DLD1 (cell line): ENCODE data around the gene IL25.
"Not testable (repeated sequence)": the region's sequence is repeated elsewhere in the genome, so short reads cannot be mapped to it uniquely, and the experiment has no call there.

ENCODE experiments used
- in situ Hi-C: cut with HindIII; loops from 2 replicates; pipeline ENCODE4 v1.10.0; 2017; ENCODE audit warnings: low sequenced_read_pairs

Gene IL25

DNA sequence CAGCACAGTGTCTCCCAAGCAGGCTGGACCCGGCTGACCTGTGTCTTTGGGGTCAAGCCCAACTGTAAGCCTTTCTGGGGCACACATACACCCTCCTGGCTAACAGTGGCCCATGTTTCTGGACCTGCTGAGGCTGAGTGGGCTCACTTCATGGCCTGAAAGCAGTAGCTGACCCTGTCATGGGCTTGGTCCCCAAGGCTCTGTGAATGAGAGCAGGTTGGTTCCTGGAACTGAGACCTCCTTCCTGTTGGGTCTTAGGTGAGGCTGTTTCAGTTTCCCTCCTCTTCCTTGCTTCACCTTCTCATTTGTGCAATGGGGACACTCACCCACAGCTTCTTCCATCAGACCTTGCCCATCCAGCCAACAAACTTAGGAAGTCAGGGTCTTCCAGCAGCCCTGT lies 744 bp upstream of the IL25 start:
- in situ Hi-C loops, result no loop called here

GRCh38 chr14:23373041-23373440 lies 432 bp downstream of the IL25 start:
- in situ Hi-C loops, result no loop called here

- in situ Hi-C loops, result no loop called here
Observed at GRCh38 chr14:23375527-23376251, 3.1 kb downstream of the IL25 start.

DNA sequence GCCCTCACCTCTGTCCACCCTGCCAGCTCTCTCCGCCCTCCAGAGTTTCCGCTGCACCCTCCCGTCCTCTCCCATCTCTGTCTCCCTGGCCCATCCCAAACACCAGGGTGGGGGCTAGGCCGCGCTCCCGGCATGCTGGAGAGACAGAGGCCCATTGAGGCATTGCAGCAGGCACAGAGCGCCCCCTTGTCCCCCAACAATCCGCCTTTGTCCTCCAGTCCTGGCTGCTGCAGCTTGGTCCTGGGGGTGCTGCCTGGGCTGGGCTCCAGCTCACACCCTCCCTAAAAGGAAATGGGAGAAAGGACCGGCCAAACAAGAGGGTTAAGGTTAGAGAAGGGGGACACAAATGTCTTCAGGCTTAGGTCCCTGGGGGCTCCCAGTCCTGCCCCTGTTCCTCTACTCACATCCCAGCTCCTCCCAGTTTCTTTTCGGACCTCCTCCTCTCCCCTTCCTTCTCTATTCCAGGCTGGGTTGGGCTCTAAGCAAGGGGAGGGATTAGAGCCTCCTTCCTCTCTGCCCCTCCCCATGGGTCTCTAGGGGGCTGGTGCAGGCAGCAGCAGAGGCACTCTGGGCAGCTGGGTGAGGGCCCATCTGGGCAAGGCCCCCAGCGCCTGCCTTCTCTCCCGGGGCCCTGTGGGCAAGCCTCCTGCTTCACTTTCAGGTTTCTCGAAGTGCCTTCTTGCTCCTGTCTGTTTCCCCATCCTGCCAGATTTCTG lies 4.0 kb downstream of the IL25 start, which contains the start of gene CMTM5:
CMTM5 (plus strand) TSS at position 565 of the 716 bp plus-strand sequence. CDS start 206 bp downstream, outside the sequence.
- in situ Hi-C loops, result no loop called here

DNA sequence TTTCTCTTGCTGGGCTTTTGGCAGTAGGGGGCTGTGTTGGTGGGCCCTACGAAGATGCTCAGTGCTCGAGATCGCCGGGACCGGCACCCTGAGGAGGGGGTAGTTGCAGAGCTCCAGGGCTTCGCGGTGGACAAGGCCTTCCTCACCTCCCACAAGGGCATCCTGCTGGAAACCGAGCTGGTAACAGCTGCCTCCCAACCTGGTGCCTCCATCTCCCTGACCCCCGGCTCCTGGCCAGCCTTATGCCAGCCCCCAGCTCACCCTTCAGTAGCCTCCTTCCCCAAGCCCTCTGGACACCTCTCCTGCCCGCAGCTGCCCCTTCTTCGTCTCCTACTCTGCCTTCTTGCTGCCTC lies 4.6 kb downstream of the IL25 start:
- in situ Hi-C loops, result no loop called here

DNA sequence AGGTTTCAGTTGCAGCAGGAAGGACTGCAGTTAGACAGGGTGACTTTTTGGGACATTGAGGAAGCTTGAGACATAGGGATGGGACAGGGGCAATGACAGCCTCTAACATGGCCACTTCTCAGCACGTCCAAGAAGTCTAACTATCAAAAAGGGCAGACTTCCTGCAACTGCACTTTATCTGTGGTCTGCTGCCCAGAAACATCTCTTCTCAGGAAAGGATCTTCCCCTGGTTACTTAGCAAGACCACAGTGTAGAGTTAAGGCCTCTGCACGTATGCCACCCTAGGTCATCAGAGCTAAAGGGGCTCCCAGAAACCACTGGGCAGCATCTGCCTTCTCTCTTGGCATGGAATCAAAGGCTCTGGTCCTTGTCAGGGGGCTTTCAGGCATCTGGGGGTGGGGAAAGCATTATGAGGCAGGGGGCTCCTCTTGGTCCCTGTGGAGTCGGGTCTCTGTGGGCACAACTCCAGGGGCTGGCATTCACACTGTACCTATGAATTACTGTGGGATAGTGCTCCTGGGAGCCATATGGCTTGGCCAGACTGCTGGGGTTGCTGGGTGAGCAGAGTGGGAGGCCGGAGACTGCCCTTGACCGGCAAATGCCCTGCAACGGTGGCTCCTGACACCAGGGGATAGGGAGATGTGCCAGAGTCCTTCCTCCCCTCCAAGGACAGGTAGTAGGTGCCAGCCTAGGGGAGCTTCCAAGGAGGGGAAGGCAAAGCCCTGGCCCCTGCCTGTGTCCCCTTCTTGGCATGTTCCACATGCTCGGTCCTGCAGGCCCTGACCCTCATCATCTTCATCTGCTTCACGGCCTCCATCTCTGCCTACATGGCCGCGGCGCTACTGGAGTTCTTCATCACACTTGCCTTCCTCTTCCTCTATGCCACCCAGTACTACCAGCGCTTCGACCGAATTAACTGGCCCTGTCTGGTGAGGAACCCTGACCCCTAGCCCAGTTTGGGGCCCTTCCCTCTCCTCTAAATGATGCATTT lies 5.3 kb downstream of the IL25 start:
- in situ Hi-C loops, result no loop called here

- in situ Hi-C loops, result no loop called here
Observed at GRCh38 chr14:23378612-23379220, 6.1 kb downstream of the IL25 start.

DNA sequence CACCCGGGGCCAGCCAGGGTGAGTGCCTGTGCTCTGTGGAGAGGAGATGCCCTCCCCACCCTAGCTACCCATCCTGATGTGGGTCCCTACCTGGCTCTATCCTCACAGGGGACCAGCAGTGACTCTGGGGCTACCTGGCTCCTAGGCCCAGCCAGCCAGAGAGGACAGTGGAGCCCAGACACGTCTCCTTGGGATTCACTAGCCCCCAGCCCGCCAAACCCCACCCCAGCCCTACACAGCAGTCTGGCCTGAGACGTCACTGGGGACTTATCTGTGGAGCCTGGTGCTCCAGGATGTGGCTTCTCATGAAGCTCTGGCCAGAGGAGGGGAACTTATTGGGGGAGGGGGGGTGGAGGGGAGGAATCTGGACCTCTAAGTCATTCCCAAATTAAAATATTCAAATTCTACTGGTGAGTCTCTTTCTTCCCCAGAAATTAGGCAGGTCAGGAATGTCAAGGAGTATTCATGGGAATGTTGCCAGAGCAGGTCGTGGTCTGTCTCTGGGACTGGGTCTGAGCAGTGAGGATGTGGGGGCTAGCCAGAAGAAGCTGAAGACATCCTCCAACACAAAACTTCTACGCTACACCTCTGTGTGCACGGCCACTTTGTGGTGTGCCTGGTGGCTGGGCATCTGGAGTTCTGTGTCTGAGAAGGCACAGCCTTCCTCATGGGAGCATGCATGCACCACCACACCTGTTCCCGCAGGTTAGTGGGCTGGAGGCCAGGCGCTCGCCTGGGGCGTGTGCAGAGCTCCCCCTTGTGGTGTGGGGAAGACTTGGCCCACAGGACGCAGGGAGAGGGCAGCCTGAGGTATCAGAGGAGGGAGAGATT lies 7.0 kb downstream of the IL25 start:
- in situ Hi-C loops, result no loop called here

GRCh38 chr14:23380197-23380914 lies 7.7 kb downstream of the IL25 start:
- in situ Hi-C loops, result no loop called here

DNA sequence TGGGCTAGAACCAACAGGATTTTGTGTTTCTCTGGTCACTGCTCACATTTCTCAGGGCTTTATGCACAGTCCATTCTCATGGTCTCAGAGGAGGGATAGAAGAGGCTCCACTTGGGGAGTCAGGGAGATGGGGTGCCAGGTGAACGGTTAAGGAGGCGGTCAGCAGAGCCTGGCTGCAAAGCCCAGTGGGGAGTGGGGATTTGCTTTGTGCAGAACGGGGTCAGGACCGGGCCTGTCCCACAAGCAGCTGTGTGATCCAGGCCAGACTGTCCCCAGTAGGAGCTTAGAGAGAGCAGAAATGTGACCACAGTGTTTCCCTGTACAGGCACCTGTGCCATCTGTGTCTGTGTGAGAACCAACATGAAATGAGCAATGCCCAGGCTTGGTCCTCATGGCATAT lies 8.4 kb downstream of the IL25 start:
- in situ Hi-C loops, result no loop called here

DNA sequence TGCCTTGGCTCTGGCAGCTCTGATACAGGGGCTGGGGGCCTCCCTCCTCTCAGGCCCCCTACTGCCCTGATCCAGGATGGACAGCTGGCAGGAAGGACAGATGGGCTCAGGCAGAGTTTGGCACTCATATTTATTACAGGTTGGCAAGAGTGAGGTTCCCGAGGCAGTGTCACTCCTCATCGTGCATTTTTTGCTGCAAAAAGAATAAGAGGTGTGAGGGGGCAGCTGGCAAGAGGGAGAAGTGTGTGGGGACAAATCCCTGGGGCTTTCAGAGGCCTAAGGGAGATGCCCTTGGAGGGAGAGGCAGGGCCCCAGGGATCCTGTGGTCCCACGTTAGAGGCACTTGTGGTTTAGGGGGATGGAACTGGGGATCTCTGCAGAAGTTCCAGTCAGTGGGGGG lies 9.3 kb downstream of the IL25 start:
- in situ Hi-C loops, result no loop called here

DNA sequence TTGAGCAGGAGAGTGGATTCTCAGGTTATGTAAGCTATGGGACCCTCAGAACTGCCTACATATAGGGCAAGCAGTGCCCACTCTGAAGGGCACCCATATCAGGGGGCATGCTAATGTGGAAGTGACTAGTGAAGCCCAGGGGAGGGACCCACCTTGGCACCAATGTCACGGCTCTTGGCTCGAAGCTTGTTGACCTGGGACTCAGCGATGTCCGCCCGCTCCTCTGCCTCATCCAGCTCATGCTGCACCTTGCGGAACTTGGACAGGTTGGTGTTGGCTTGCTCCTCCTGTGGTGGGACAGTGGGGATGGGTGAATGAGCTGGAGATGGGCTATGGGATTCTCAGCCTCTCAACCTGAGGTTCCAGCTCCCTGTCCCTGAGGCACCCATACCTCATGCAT lies 9.7 kb downstream of the IL25 start:
- in situ Hi-C loops, result no loop called here

DNA sequence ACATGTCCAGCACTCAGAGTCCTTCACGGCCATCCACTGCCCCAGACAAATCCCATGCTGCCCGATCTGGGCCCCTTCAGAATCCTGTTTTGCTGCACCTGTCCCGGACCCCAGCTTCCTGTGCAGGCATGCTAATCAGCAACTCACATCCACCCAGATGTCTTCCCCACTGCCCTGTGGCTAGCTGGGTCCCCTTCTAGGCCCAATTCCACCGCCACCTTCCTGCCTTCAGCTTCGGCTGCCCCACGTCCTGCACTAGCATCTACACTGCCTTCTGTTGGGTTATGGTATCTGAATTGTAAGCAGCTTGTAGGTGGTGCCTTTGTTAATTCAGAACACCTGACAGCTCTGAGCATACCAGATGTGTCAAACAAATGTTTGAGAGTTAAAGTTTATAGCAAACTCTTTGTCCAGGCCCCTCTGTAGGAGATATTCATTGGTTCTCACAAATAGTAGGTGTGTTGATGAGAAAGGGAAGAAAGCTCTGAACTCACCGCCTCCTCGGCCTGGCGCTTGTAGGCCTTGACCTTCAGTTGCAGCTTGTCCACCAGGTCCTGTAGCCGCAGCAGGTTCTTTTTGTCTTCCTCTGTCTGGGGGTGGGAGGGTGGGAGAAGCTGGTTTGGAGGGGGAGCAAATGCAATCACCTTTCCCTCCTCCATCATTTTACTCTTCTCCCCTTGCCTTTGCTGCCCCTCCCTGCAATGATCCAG lies 10.3 kb downstream of the IL25 start:
- in situ Hi-C loops, result no loop called here

- in situ Hi-C loops, result no loop called here
Observed at GRCh38 chr14:23384364-23385080, 11.9 kb downstream of the IL25 start.

DNA sequence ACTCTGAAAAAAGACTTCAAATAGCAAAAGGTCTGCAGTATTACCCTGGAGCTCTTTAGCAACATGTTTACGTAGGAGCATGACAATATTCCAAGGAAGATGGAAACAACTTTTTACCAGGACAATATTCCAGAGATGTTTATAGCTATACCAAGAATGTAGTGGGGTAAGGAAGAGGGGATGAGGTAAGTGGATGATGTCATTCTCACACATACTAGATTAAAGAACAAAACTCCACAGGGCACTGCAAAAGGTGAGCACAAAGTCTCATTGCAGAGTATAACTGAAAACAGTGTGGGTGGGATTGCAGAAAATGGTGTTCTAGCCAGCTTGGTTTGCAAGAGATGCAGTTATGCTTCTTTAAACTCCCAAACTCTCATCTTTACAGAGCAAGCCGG lies 12.6 kb downstream of the IL25 start:
- in situ Hi-C loops, result no loop called here

DNA sequence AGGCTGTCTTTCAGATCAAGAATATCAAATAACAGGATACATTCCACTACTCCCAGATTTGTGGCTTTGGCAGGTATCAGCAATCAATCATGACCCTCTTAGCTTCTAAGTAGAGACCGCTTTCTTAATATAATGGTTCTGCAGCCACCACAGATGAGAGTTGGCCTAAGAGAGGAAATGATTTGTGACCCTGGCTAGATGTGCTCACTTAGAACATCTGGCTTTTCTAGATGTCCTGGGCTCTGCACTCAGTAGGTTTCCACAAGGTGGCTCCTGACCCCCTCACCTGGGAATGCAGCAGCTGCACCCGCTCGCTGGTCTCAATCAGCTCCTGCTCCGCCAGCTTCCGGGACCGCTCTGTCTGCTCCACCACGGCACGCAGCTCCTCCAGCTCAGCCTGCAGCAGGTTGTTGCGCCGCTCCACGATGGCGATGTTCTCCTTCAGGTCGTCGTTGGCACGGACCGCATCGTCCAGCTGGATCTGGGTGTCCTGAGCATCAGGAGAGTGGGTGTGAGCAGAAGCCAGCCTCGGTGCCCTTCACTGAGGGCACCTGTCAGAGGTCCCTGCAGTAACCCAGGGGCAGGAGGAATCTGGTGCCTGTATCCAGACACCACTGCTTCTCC lies 13.1 kb downstream of the IL25 start:
- in situ Hi-C loops, result no loop called here

DNA sequence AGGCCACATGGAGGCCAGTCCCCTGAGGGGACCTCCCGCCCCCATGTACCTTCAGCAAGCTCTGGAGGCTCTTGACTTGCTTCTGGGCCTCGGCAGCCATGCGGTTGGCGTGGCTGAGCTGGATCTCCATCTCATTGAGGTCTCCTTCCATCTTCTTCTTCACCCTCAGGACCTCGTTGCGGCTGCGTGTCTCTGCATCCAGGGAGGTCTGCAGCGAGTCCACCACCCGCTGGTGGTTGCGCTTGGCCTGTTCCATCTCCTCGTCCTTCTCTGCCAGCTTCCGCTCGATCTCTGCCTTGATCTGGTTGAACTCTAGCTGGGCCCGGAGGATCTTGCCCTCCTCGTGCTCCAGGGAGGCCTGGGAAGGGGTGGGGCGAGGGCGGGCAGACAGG lies 13.7 kb downstream of the IL25 start:
- in situ Hi-C loops, result not testable (repeated sequence)

- in situ Hi-C loops, result no loop called here
Observed at GRCh38 chr14:23386999-23387398, 14.4 kb downstream of the IL25 start.
